Measurements from ENCODE around the gene KANK4.

DNA sequence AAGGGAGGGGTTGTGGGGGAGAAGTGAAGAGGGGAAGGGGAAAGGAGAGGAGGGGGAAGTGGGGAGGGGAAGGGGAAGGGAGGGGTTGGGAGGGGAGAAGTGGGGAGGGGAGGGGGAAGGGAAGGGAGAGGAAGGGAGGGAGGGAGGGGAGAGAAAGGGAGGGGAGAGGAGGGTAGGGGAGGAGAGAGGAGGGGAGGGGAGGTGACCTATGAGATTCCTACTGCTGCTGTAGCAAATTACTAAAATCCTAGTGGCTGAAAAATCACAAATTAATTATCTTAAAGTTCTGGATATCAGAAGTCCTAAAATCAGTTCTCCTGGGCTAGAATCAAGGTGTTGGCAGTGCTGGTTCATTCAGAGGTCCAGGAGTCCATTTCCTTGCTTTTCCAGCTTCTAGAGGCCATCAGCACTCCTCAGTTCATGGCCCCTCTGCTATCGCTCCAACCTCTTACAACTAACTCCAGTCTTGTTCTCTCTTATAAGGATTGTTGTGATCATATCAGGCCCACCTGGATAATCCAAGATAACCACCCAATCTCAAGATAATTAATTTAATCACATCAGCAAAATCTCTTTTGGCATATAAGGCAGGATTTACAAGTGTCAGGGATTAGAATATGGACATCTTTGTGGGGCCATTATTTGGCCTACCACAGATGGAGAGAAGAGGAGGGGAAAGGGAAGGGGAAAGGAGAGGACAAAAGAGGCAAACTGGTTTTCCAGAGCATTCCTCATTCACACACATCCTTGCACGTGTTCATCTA lies 30.4 kb upstream of the KANK4 start:
- TF ChIP-seq, protein P1, sequence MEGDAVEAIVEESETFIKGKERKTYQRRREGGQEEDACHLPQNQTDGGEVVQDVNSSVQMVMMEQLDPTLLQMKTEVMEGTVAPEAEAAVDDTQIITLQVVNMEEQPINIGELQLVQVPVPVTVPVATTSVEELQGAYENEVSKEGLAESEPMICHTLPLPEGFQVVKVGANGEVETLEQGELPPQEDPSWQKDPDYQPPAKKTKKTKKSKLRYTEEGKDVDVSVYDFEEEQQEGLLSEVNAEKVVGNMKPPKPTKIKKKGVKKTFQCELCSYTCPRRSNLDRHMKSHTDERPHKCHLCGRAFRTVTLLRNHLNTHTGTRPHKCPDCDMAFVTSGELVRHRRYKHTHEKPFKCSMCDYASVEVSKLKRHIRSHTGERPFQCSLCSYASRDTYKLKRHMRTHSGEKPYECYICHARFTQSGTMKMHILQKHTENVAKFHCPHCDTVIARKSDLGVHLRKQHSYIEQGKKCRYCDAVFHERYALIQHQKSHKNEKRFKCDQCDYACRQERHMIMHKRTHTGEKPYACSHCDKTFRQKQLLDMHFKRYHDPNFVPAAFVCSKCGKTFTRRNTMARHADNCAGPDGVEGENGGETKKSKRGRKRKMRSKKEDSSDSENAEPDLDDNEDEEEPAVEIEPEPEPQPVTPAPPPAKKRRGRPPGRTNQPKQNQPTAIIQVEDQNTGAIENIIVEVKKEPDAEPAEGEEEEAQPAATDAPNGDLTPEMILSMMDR (IDR thresholded peaks at IDR 0.05) = no peak
- TF ChIP-seq POLR2A (IDR thresholded peaks at IDR 0.05) = no peak
